HCT116 (cell line): ENCODE measurements around the gene TMEM181. TPM values are rescaled to one million over a fixed set of nuclear protein-coding genes. Genes with fewer than 3 reads are reported as not detected.

ENCODE experiments used
- ATAC-seq: fragments of 200-7000 bp; cut with Tn5 transposase; 2 replicates; pipeline ENCODE4 v1.9.1; 2020; ENCODE audit warnings: mild to moderate bottlenecking, moderate library complexity
- BruUV-seq: library from RNA; stranded (reverse); fragments of 400-500 nt; replicated peaks from 2 replicates; lab custom pipeline; 2021; lab: Mats Ljungman, UMichigan
- CTCF ChIA-PET: fragments of 300-600 bp; sonication (Branson Sonifier 250); formaldehyde crosslinking; loops from one replicate; lab custom pipeline; 2021; ENCODE audit warnings: antibody characterized with exemption; lab: Charles Lee
- POLR2A ChIA-PET: fragments of 300-600, 350-600 bp; sonication (Branson Sonifier 250); formaldehyde crosslinking; loops from one replicate; lab custom pipeline; 2021; ENCODE audit warnings: antibody characterized with exemption; lab: Charles Lee
- RAD21 ChIA-PET, 2 experiments: fragments of 300-600 bp; sonication (Branson Sonifier 250); formaldehyde crosslinking; loops; one replicate each; lab custom pipeline; 2023; ENCODE audit warnings: low total read pairs in 2 of 2; ENCODE audit not compliant: uncharacterized antibody in 2 of 2, unreplicated experiment in 2 of 2, low non-redundant PET in 1 of 2; lab: Charles Lee
- DNase-seq: peaks from one replicate; pipeline ENCODE4 v3.0.0-alpha.2; 2010; ENCODE audit warnings: low read depth, low spot score
- H2AFZ ChIP-seq: fragments of 200-600 bp; shearing (Covaris generic), sonication (generic); 2 replicates; pipeline ENCODE4 v1.6.1; 2017; ENCODE audit warnings: low read depth, mixed run types, mixed read lengths, antibody characterized with exemption, low read length; ENCODE audit not compliant: poor library complexity, severe bottlenecking
- H3K27ac ChIP-seq: 2 replicates; pipeline ENCODE4 v1.5.1; 2012; ENCODE audit warnings: low read depth, low read length
- H3K27me3 ChIP-seq: fragments of 200-600 bp; sonication (generic); 2 replicates; pipeline ENCODE4 v1.6.1; 2016; ENCODE audit warnings: mixed run types, low read length, mixed read lengths; ENCODE audit not compliant: insufficient read depth
- H3K36me3 ChIP-seq, 2 experiments: fragments of 200-500 bp in 1 of 2; fragments of 200-600 bp in 1 of 2; sonication (Bioruptor generic) in 1 of 2; sonication (generic) in 1 of 2; 2 replicates each; pipeline versions ENCODE4 v1.5.1 to v1.6.1; 2014 to 2016; ENCODE audit warnings: low read length in 2 of 2, inconsistent platforms in 1 of 2, mixed read lengths in 1 of 2, mixed run types in 1 of 2; ENCODE audit not compliant: insufficient read depth in 2 of 2, control insufficient read depth in 1 of 2
- H3K4me1 ChIP-seq, 2 experiments: fragments of 200-600 bp in 1 of 2; sonication (generic) in 1 of 2; 2 replicates each; pipeline versions ENCODE4 v1.5.1 to v1.6.1; 2012 to 2017; ENCODE audit warnings: low read length in 2 of 2, inconsistent platforms in 1 of 2, mild to moderate bottlenecking in 1 of 2, mixed read lengths in 1 of 2, mixed run types in 1 of 2, moderate library complexity in 1 of 2; ENCODE audit not compliant: insufficient read depth in 2 of 2, control insufficient read depth in 1 of 2
- H3K4me2 ChIP-seq: fragments of 200-600 bp; sonication (generic); 2 replicates; pipeline ENCODE4 v1.6.1; 2017; ENCODE audit warnings: mixed run types, low read length, mixed read lengths
- H3K4me3 ChIP-seq, 2 experiments: fragments of 200-600 bp in 1 of 2; sonication (generic) in 1 of 2; replicated peaks in 1 of 2; 2 replicates each; pipeline ENCODE4 v1.5.1; 2011 to 2016; ENCODE audit warnings: low read length in 2 of 2, control low read depth in 1 of 2, low read depth in 1 of 2, mild to moderate bottlenecking in 1 of 2, mixed read lengths in 1 of 2, mixed run types in 1 of 2
- H3K79me2 ChIP-seq: fragments of 200-600 bp; sonication (generic); 2 replicates; pipeline ENCODE4 v1.6.1; 2017; ENCODE audit warnings: mild to moderate bottlenecking, mixed run types, low read length, moderate library complexity, mixed read lengths; ENCODE audit not compliant: insufficient read depth
- H3K9ac ChIP-seq: fragments of 200-600 bp; sonication (generic); 2 replicates; pipeline ENCODE4 v1.6.1; 2016; ENCODE audit warnings: low read length, mixed read lengths
- H3K9me2 ChIP-seq: fragments of 200-600 bp; sonication (generic), shearing (Covaris generic); 2 replicates; pipeline ENCODE4 v1.6.1; 2017; ENCODE audit warnings: mixed run types, mild to moderate bottlenecking, moderate library complexity; ENCODE audit not compliant: insufficient read depth
- H3K9me3 ChIP-seq, 2 experiments: fragments of 200-500 bp in 1 of 2; fragments of 200-600 bp in 1 of 2; sonication (Bioruptor generic) in 1 of 2; sonication (generic) in 1 of 2; 2 replicates each; pipeline ENCODE4 v1.6.1; 2014 to 2017; ENCODE audit warnings: low read length in 2 of 2, mixed read lengths in 2 of 2, inconsistent platforms in 1 of 2, low read depth in 1 of 2, mild to moderate bottlenecking in 1 of 2, mixed run types in 1 of 2, moderate library complexity in 1 of 2; ENCODE audit not compliant: control insufficient read depth in 1 of 2, insufficient read depth in 1 of 2
- H4K20me1 ChIP-seq: fragments of 200-600 bp; sonication (generic), shearing (Covaris generic); 2 replicates; pipeline ENCODE4 v1.6.1; 2017; ENCODE audit warnings: mixed run types, mild to moderate bottlenecking, moderate library complexity; ENCODE audit not compliant: insufficient read depth
- ATF3 ChIP-seq: IDR thresholded peaks from 2 replicates; pipeline ENCODE4 v1.6.1; 2012
- CBX3 ChIP-seq: IDR thresholded peaks from 2 replicates; pipeline ENCODE4 v1.6.1; 2012; ENCODE audit warnings: low read depth
- CEBPB ChIP-seq: IDR thresholded peaks from 2 replicates; pipeline ENCODE4 v1.6.1; 2012; ENCODE audit warnings: low read depth
- CTCF ChIP-seq, 3 experiments: fragments of 200-600 bp in 1 of 3; sonication (generic) in 1 of 3; IDR thresholded peaks in 2 of 3; conservative IDR thresholded peaks in 1 of 3; 2 replicates each; pipeline ENCODE4 v1.5.1; 2012 to 2017; ENCODE audit warnings: low read depth in 2 of 3, low read length in 2 of 3, antibody characterized with exemption in 1 of 3, borderline replicate concordance in 1 of 3, control low read depth in 1 of 3, mild to moderate bottlenecking in 1 of 3, mixed read lengths in 1 of 3, mixed run types in 1 of 3, moderate library complexity in 1 of 3; ENCODE audit not compliant: insufficient read depth in 1 of 3
- EGR1 ChIP-seq: IDR thresholded peaks from 2 replicates; pipeline ENCODE4 v1.6.1; 2012; ENCODE audit warnings: low read depth
- ELF1 ChIP-seq: IDR thresholded peaks from 2 replicates; pipeline ENCODE4 v1.6.1; 2012; ENCODE audit warnings: low read depth, borderline replicate concordance
- EZH2 ChIP-seq: fragments of 200-600 bp; sonication (generic); IDR thresholded peaks from 2 replicates; pipeline ENCODE4 v1.6.1; 2017; ENCODE audit warnings: antibody characterized with exemption, mixed run types
- EZH2phosphoT487 ChIP-seq: fragments of 200-600 bp; IDR thresholded peaks from 2 replicates; pipeline ENCODE4 v1.6.1; 2018; ENCODE audit warnings: antibody characterized with exemption, borderline replicate concordance
- FOSL1 ChIP-seq: IDR thresholded peaks from 2 replicates; pipeline ENCODE4 v1.6.1; 2012; ENCODE audit warnings: low read depth
- JUND ChIP-seq: IDR thresholded peaks from 2 replicates; pipeline ENCODE4 v1.6.1; 2012
- POLR2A ChIP-seq: IDR thresholded peaks from 2 replicates; pipeline ENCODE4 v1.7.0; 2011; ENCODE audit warnings: borderline replicate concordance; ENCODE audit not compliant: insufficient read depth, insufficient read length; ENCODE audit errors: extremely low read depth
- POLR2AphosphoS5 ChIP-seq: IDR thresholded peaks from 2 replicates; pipeline ENCODE4 v1.6.1; 2011; ENCODE audit warnings: mild to moderate bottlenecking, low read depth, low read length, moderate library complexity
- REST ChIP-seq: IDR thresholded peaks from 2 replicates; pipeline ENCODE4 v1.6.1; 2012; ENCODE audit warnings: low read depth
- SIN3A ChIP-seq: IDR thresholded peaks from 2 replicates; pipeline ENCODE4 v1.6.1; 2012; ENCODE audit warnings: low read depth
- SP1 ChIP-seq: IDR thresholded peaks from 2 replicates; pipeline ENCODE4 v1.6.1; 2012; ENCODE audit warnings: low read depth
- SRF ChIP-seq: IDR thresholded peaks from 2 replicates; pipeline ENCODE4 v1.6.1; 2012; ENCODE audit warnings: low read depth
- YY1 ChIP-seq: IDR thresholded peaks from 2 replicates; pipeline ENCODE4 v1.6.1; 2011; ENCODE audit warnings: low read length, low read depth, moderate library complexity, mild to moderate bottlenecking; ENCODE audit not compliant: insufficient replicate concordance; ENCODE audit errors: extremely low read depth
- ZFX ChIP-seq: fragments of 450-650 bp; IDR thresholded peaks from 2 replicates; pipeline ENCODE4 v1.6.1; 2017
- ZNF274 ChIP-seq: fragments of 200-500 bp; sonication (Bioruptor generic); IDR thresholded peaks from 2 replicates; pipeline ENCODE4 v1.6.1; 2014; ENCODE audit warnings: mild to moderate bottlenecking, low read depth, low read length, inconsistent platforms
- intact Hi-C: fragments of 100-400 bp; cut with micrococcal nuclease; formaldehyde crosslinking; loops from 2 replicates; pipeline ENCODE4 v1.10.0; 2022
- total RNA-seq: library from RNA; stranded (reverse); gene quantifications from one replicate; pipeline ENCODE4 v1.2.1, GENCODE V29; 2021; ENCODE audit not compliant: unreplicated experiment

TMEM181 gene
- total RNA-seq, 1 experiment from 2014 or later, result 34.4 TPM

GRCh38 chr6:158538741-158539140 is 21.1 kb upstream of the TMEM181 start:
- Histone ChIP-seq H3K79me2 (no peaks in the 10 kb centered on the region), H3K27ac (no peak overlapping the region), H3K4me2 (no peak overlapping the region), H3K27me3 (no peaks in the 10 kb centered on the region), H3K9me2 (no peaks in the 10 kb centered on the region), H4K20me1 (no peaks in the 10 kb centered on the region), H3K36me3 (no peaks in the 10 kb centered on the region), H3K9ac (no peak overlapping the region), H2AFZ (no peak overlapping the region), H3K9me3 (no peaks in the 10 kb centered on the region), H3K4me1 (peaks cover 11 to 14% of the 10 kb centered on the region in 2 experiments; a peak in 3 of 4 replicates), H3K4me3 (no peak overlapping the region)
- no TSS peak for BruUV-seq
- no peak for ATAC-seq
- CTCF ChIA-PET, result interaction anchor here (1.0 kb wide), 1 partner anchor 318 kb away, joined by 3 read pairs; no protein-coding TSS in a partner anchor
- TF ChIP-seq JUND (no peak), ELF1 (no peak), SRF (no peak), EGR1 (no peak), POLR2A (no peak), FOSL1 (no peak), POLR2AphosphoS5 (no peak), EZH2phosphoT487 (no peak), SP1 (no peak), REST (no peak), YY1 (no peak), SIN3A (no peak), CTCF (IDR thresholded peaks at IDR 0.05 in 2 of 3, conservative IDR thresholded peaks at IDR 0.05 in 1 of 3; ENCODE audit: borderline replicate concordance in 1 of 3, insufficient read depth in 1 of 3, low read depth in 2 of 3, low read length in 2 of 3) (no peak), ATF3 (no peak), CEBPB (no peak), EZH2 (no peak), ZNF274 (no peak), ZFX (no peak), CBX3 (no peak)
- no peak for DNase-seq
- intact Hi-C loops, result no loop called here
- RAD21 ChIA-PET, result no interaction called here
- POLR2A ChIA-PET, result interaction anchor here (0.6 kb wide), 1 partner anchor 10 kb away, joined by 3 read pairs; no protein-coding TSS in a partner anchor
